H9 (cell line): Measurements from ENCODE around the gene ITGA11. TPM values are rescaled to one million over a fixed set of nuclear protein-coding genes. Genes with fewer than 3 reads are reported as not detected.

Source experiments
- DNase-seq: peaks from one replicate; pipeline ENCODE4 v3.0.0-alpha.2; 2017
- H2AFZ ChIP-seq: one replicate; pipeline ENCODE4 v1.6.1; 2013; ENCODE audit warnings: mild to moderate bottlenecking, low read length, control low read depth, moderate library complexity
- H2AK5ac ChIP-seq: 2 replicates; pipeline ENCODE4 v1.6.1; 2013; ENCODE audit warnings: low read length, control low read depth, mixed read lengths; ENCODE audit not compliant: insufficient read length
- H2BK120ac ChIP-seq: one replicate; pipeline ENCODE4 v1.6.1; 2013; ENCODE audit warnings: low read depth, mild to moderate bottlenecking, low read length, control low read depth, inconsistent platforms; ENCODE audit not compliant: poor library complexity, severe bottlenecking
- H2BK12ac ChIP-seq: 2 replicates; pipeline ENCODE4 v1.6.1; 2013; ENCODE audit warnings: low read length, control low read depth, mixed read lengths, low read depth; ENCODE audit not compliant: insufficient read length
- H2BK15ac ChIP-seq: 2 replicates; pipeline ENCODE4 v1.6.1; 2013; ENCODE audit warnings: low read depth, low read length, control low read depth
- H2BK20ac ChIP-seq: one replicate; pipeline ENCODE4 v1.6.1; 2013; ENCODE audit warnings: low read depth, mild to moderate bottlenecking, low read length, control low read depth, inconsistent platforms; ENCODE audit not compliant: poor library complexity, severe bottlenecking
- H2BK5ac ChIP-seq: 2 replicates; pipeline ENCODE4 v1.6.1; 2013; ENCODE audit warnings: low read length, control low read depth, mixed read lengths; ENCODE audit not compliant: insufficient read length
- H3K14ac ChIP-seq: 2 replicates; pipeline ENCODE4 v1.6.1; 2013; ENCODE audit warnings: low read length, control low read depth; ENCODE audit not compliant: insufficient read depth
- H3K18ac ChIP-seq: 2 replicates; pipeline ENCODE4 v1.6.1; 2013; ENCODE audit warnings: low read depth, mild to moderate bottlenecking, mixed read lengths, low read length, control low read depth; ENCODE audit not compliant: insufficient read length
- H3K23ac ChIP-seq: 2 replicates; pipeline ENCODE4 v1.6.1; 2013; ENCODE audit warnings: low read length, control low read depth, mixed read lengths, low read depth; ENCODE audit not compliant: insufficient read length
- H3K23me2 ChIP-seq: 2 replicates; pipeline ENCODE4 v1.6.1; 2013; ENCODE audit warnings: low read depth, mild to moderate bottlenecking, mixed read lengths, low read length, control low read depth; ENCODE audit not compliant: insufficient read length, poor library complexity, severe bottlenecking
- H3K27ac ChIP-seq: 2 replicates; pipeline ENCODE4 v1.5.1; 2013; ENCODE audit warnings: low read length, control low read depth, mixed read lengths, low read depth; ENCODE audit not compliant: insufficient read length
- H3K27me3 ChIP-seq: 2 replicates; pipeline ENCODE4 v1.6.1; 2013; ENCODE audit warnings: low read length, control low read depth, inconsistent platforms; ENCODE audit not compliant: insufficient read depth
- H3K4ac ChIP-seq: 2 replicates; pipeline ENCODE4 v1.6.1; 2013; ENCODE audit warnings: low read depth, mild to moderate bottlenecking, control low read depth, inconsistent platforms, low read length, moderate library complexity
- H3K4me1 ChIP-seq: 2 replicates; pipeline ENCODE4 v1.6.1; 2013; ENCODE audit warnings: low read length, control low read depth, inconsistent platforms; ENCODE audit not compliant: insufficient read depth
- H3K4me2 ChIP-seq: 2 replicates; pipeline ENCODE4 v1.6.1; 2013; ENCODE audit warnings: low read length, control low read depth, mixed read lengths; ENCODE audit not compliant: insufficient read length, insufficient read depth
- H3K56ac ChIP-seq: 2 replicates; pipeline ENCODE4 v1.6.1; 2013; ENCODE audit warnings: low read depth, mild to moderate bottlenecking, mixed read lengths, low read length, control low read depth; ENCODE audit not compliant: insufficient read length
- H3K79me1 ChIP-seq: 2 replicates; pipeline ENCODE4 v1.6.1; 2013; ENCODE audit warnings: low read depth, mild to moderate bottlenecking, moderate library complexity, low read length, control low read depth, inconsistent platforms; ENCODE audit not compliant: insufficient read depth, poor library complexity, severe bottlenecking
- H3K79me2 ChIP-seq: 2 replicates; pipeline ENCODE4 v1.6.1; 2013; ENCODE audit warnings: low read length, control low read depth, inconsistent platforms; ENCODE audit not compliant: insufficient read depth
- H3K9ac ChIP-seq: 2 replicates; pipeline ENCODE4 v1.6.1; 2013; ENCODE audit warnings: low read length, control low read depth, mixed read lengths; ENCODE audit not compliant: insufficient read length; ENCODE audit errors: extremely low read depth
- H3K9me3 ChIP-seq: one replicate; pipeline ENCODE4 v1.6.1; 2013; ENCODE audit warnings: low read depth, low read length, inconsistent platforms; ENCODE audit not compliant: control insufficient read depth
- H3T11ph ChIP-seq: one replicate; pipeline ENCODE4 v1.6.1; 2013; ENCODE audit warnings: mild to moderate bottlenecking, low read length, control low read depth, inconsistent platforms
- H4K20me1 ChIP-seq: one replicate; pipeline ENCODE4 v1.6.1; 2013; ENCODE audit not compliant: control insufficient read depth, insufficient read length, insufficient read depth
- H4K5ac ChIP-seq: 2 replicates; pipeline ENCODE4 v1.6.1; 2013; ENCODE audit warnings: low read depth, mild to moderate bottlenecking, mixed read lengths, low read length, control low read depth; ENCODE audit not compliant: insufficient read length
- H4K8ac ChIP-seq: replicated peaks from 2 replicates; pipeline ENCODE4 v1.6.1; 2013; ENCODE audit warnings: low read length, control low read depth, mixed read lengths, low read depth; ENCODE audit not compliant: insufficient read length
- H4K91ac ChIP-seq: 2 replicates; pipeline ENCODE4 v1.6.1; 2013; ENCODE audit warnings: low read depth, mild to moderate bottlenecking, moderate library complexity, mixed read lengths, low read length, control low read depth; ENCODE audit not compliant: insufficient read length
- H3K27ac Mint-ChIP-seq, 3 experiments: 2 replicates in 2 of 3; 3 replicates in 1 of 3; pipeline ENCODE4 v1.8.0; 2020 to 2021; ENCODE audit warnings: mixed read lengths in 3 of 3, mild to moderate bottlenecking in 1 of 3, moderate library complexity in 1 of 3
- H3K27me3 Mint-ChIP-seq: 2 replicates; pipeline ENCODE4 v1.8.0; 2021; ENCODE audit warnings: low read depth, mild to moderate bottlenecking, moderate library complexity, mixed read lengths
- H3K36me3 Mint-ChIP-seq, 3 experiments: 2 replicates in 2 of 3; 3 replicates in 1 of 3; pipeline ENCODE4 v1.8.0; 2020 to 2021; ENCODE audit warnings: low read depth in 3 of 3, mixed read lengths in 3 of 3; ENCODE audit not compliant: insufficient read depth in 1 of 3
- H3K4me1 Mint-ChIP-seq, 2 experiments: 2 replicates each; pipeline ENCODE4 v1.8.0; 2020; ENCODE audit warnings: mixed read lengths in 2 of 2
- H3K4me3 Mint-ChIP-seq, 2 experiments: 2 replicates in 1 of 2; 3 replicates in 1 of 2; pipeline ENCODE4 v1.8.0; 2020 to 2021; ENCODE audit warnings: mild to moderate bottlenecking in 2 of 2, mixed read lengths in 2 of 2, moderate library complexity in 1 of 2
- H3K9me3 Mint-ChIP-seq, 2 experiments: 2 replicates in 1 of 2; 3 replicates in 1 of 2; pipeline ENCODE4 v1.8.0; 2020; ENCODE audit warnings: mild to moderate bottlenecking in 2 of 2, mixed read lengths in 2 of 2, moderate library complexity in 1 of 2
- CTCF ChIP-seq: fragments of 200-600 bp; sonication (generic); conservative IDR thresholded peaks from 3 replicates; pipeline ENCODE4 v1.8.0; 2021; ENCODE audit warnings: antibody characterized with exemption, mild to moderate bottlenecking
- WGBS: extraction: QIAGEN DNeasy Blood & Tissue Kit; methylation state at CpG from one replicate; pipeline ENCODE4 v1.1.7; 2013; ENCODE audit warnings: missing lambda C conversion rate, low lambda C conversion rate, mixed read lengths; ENCODE audit not compliant: insufficient read length; ENCODE audit errors: extremely low coverage; 5-methylcytosine and 5-hydroxymethylcytosine counted together
- total RNA-seq: library from RNA; stranded (reverse); gene quantifications from 2 replicates; pipeline ENCODE4 v1.2.1, GENCODE V29; 2021

The ITGA11 gene
- total RNA-seq, 1 experiment from 2014 or later, result 0.07 TPM

DNA sequence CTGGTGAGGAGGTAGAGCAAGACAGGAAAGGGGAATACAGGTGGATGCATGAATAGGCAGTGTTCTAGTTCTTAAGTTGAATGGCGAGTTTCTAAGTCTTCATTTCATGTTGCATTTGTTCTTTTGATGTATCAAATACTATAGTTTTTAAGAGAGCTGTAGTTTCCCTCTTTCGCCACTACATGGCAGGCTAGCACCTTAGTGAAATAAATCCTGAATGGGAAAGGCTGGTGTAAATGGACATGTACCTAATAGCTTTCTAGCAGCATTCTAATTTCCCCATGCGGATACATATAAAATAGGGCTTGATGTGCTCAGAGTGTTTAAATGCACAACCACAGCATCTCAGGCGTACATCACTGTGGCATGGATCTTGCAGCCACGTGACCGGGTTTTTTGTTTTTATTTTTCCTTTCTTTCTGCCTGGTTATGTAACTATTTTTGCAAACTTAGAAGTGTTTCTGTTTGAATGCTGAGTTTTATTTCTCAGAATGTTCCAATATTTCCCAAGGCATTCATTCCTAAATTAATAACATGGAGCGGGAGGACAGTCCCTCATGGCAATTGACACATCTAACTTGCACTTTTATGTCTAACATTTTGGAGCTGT lies 178.9 kb downstream of the ITGA11 start:
- peaks cover 0 to 4% of the 10 kb centered on the region in 2 experiments; a peak in 3 of 5 replicates for H3K9me3 Mint-ChIP-seq
- Histone ChIP-seq H3T11ph (no peak overlapping the region), H3K4ac (no peak overlapping the region), H3K18ac (no peak overlapping the region), H2BK120ac (no peak overlapping the region), H4K5ac (no peak overlapping the region), H3K4me1 (peaks cover 2% of the 10 kb centered on the region; the same call in 1 of the 2 replicates), H3K23ac (no peak overlapping the region), H4K8ac (no peak overlapping the region), H3K9ac (no peak overlapping the region), H2BK20ac (no peak overlapping the region), H3K14ac (no peak overlapping the region), H2BK15ac (no peak overlapping the region), H3K23me2 (no peaks in the 10 kb centered on the region), H3K27me3 (no peaks in the 10 kb centered on the region), H2BK12ac (no peak overlapping the region), H3K4me2 (no peak overlapping the region), H4K91ac (no peak overlapping the region), H3K56ac (no peak overlapping the region), H2AFZ (no peak overlapping the region), H3K9me3 (no peaks in the 10 kb centered on the region), H3K79me1 (no peaks in the 10 kb centered on the region), H4K20me1 (no peaks in the 10 kb centered on the region), H3K79me2 (no peaks in the 10 kb centered on the region), H3K27ac (no peak overlapping the region), H2AK5ac (no peak overlapping the region), H2BK5ac (no peak overlapping the region)
- no peak overlapping the region for H3K4me3 Mint-ChIP-seq
- peaks cover 9 to 17% of the 10 kb centered on the region in 2 experiments for H3K4me1 Mint-ChIP-seq
- no peak overlapping the region for H3K27ac Mint-ChIP-seq
- no peak for DNase-seq
- TF ChIP-seq CTCF, result peak; percentile 87
- H3K27me3 Mint-ChIP-seq, result no peaks in the 10 kb centered on the region; the same call in 1 of the 2 replicates
- WGBS, result no CpG with 5 or more reads among the region's 7 CpGs
- peaks cover 0 to 2% (median 1%) of the 10 kb centered on the region in 3 experiments; a peak in 4 of 7 replicates for H3K36me3 Mint-ChIP-seq
